ENCODE results near the gene SYDE1. TPM values are rescaled to one million over a fixed set of nuclear protein-coding genes. Genes with fewer than 3 reads are reported as not detected.
"Not testable (repeated sequence)": the region's sequence is repeated elsewhere in the genome, so short reads cannot be mapped to it uniquely, and the experiment has no call there.

SYDE1 gene
- total RNA-seq, 2 experiments from 2014 or later, result 0.22 TPM; not detected in 1

DNA sequence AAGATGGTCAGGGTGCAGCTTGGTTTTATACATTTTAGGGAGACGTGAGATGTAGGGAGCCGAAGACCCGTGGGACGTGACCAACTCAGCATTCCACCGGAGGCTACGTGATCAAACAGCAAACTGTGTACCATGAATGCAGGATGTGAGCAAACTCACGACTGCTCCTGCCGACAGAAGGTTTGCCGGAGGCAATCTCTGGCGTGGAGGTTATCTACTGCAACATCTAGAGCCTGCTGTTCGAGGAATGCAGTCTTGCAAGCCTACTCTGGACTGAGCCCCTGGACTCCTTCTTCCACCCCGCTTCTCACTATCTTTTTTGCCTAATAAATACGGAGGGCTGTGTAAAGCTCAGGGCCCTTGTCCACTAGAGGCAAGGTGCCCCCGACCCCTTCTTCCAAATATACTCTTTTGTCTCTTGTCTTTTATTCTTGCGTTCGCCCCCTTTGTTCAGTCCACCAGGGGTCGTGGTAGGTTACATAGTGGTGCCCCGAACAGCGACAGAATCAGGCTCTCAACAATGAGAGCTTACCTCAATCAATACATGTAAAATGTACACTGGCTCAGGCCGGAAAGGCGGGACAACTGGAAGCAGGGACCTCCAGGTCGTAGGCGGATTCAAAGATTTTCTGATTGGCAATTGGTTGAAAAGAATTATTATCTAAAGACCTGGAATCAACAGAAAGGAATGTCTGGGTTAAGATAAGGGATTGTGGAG lies 34.1 kb upstream of the SYDE1 start:
- CTCF ChIA-PET, result no interaction called here
- H3K4me1 Mint-ChIP-seq (ENCODE audit: low read depth), result no peaks in the 10 kb centered on the region
- no peaks in the 10 kb centered on the region for H3K9me3 ChIP-seq (ENCODE audit: control insufficient read depth in 1 of 2, insufficient read depth in 1 of 2, low read length in 2 of 2)
- H3K4me3 Mint-ChIP-seq, result no peak overlapping the region
- ATAC-seq (ENCODE audit: poor library complexity) (no peak), DNase-seq (no peak)
- POLR2A ChIA-PET, result no interaction called here
- no peaks in the 10 kb centered on the region for H3K4me1 ChIP-seq (ENCODE audit: insufficient read depth, low read length)
- H3K27me3 Mint-ChIP-seq, result peaks cover 6% of the 10 kb centered on the region
- H3K36me3 Mint-ChIP-seq (ENCODE audit: low read depth), result no peaks in the 10 kb centered on the region
- no peak overlapping the region for H3K27ac Mint-ChIP-seq
- TF ChIP-seq, protein P1, sequence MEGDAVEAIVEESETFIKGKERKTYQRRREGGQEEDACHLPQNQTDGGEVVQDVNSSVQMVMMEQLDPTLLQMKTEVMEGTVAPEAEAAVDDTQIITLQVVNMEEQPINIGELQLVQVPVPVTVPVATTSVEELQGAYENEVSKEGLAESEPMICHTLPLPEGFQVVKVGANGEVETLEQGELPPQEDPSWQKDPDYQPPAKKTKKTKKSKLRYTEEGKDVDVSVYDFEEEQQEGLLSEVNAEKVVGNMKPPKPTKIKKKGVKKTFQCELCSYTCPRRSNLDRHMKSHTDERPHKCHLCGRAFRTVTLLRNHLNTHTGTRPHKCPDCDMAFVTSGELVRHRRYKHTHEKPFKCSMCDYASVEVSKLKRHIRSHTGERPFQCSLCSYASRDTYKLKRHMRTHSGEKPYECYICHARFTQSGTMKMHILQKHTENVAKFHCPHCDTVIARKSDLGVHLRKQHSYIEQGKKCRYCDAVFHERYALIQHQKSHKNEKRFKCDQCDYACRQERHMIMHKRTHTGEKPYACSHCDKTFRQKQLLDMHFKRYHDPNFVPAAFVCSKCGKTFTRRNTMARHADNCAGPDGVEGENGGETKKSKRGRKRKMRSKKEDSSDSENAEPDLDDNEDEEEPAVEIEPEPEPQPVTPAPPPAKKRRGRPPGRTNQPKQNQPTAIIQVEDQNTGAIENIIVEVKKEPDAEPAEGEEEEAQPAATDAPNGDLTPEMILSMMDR (IDR thresholded peaks at IDR 0.05), result no peak
- intact Hi-C loops (cut with DNase I, micrococcal nuclease), result no loop called here
- H3K27me3 ChIP-seq (ENCODE audit: control insufficient read depth in 1 of 2, insufficient read depth in 2 of 2, low read length in 2 of 2), result no peaks in the 10 kb centered on the region
- H3K9me3 Mint-ChIP-seq, result no peaks in the 10 kb centered on the region
- H3K27ac ChIP-seq (ENCODE audit: low read depth in 1 of 2, low read length in 2 of 2), result no peak overlapping the region
- no peak overlapping the region for H3K4me3 ChIP-seq (ENCODE audit: low read length)
- no peaks in the 10 kb centered on the region for H3K36me3 ChIP-seq (ENCODE audit: insufficient read depth, low read length)

DNA sequence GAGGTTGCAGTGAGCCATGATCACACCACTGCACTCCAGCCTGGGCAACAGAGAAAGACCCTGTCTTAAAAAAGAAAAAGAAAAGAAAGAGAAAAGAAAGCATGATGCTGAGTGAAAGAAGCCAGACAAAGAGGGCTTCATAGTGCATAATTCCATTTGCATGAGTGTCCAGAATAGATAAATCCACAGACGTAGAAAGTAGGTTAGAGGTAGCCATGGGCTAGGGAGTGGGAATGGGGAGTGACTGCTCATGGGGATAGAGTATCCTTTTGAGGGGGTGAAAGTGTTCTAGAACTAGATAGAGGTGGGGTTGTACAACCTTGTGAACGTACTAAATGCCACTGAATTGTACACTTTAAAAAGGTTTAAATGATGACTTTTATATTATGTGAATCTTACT lies 32.8 kb upstream of the SYDE1 start:
- H3K27me3 Mint-ChIP-seq, result peaks cover 11% of the 10 kb centered on the region
- H3K4me3 ChIP-seq (ENCODE audit: low read length), result no peak overlapping the region
- H3K27ac Mint-ChIP-seq, result no peak overlapping the region
- DNase-seq (no peak), ATAC-seq (ENCODE audit: poor library complexity) (no peak)
- no peaks in the 10 kb centered on the region for H3K4me1 Mint-ChIP-seq (ENCODE audit: low read depth)
- H3K4me1 ChIP-seq (ENCODE audit: insufficient read depth, low read length), result no peaks in the 10 kb centered on the region
- H3K4me3 Mint-ChIP-seq, result no peak overlapping the region
- no peaks in the 10 kb centered on the region for H3K27me3 ChIP-seq (ENCODE audit: control insufficient read depth in 1 of 2, insufficient read depth in 2 of 2, low read length in 2 of 2)
- no peaks in the 10 kb centered on the region for H3K36me3 ChIP-seq (ENCODE audit: insufficient read depth, low read length)
- ChIA-PET CTCF (no interaction called here), POLR2A (no interaction called here)
- TF ChIP-seq, protein P1 (IDR thresholded peaks at IDR 0.05), result no peak
- intact Hi-C loops (cut with DNase I, micrococcal nuclease), result no loop called here
- no peaks in the 10 kb centered on the region for H3K36me3 Mint-ChIP-seq (ENCODE audit: low read depth)
- no peak overlapping the region for H3K27ac ChIP-seq (ENCODE audit: low read depth in 1 of 2, low read length in 2 of 2)
- no peaks in the 10 kb centered on the region for H3K9me3 Mint-ChIP-seq
- no peaks in the 10 kb centered on the region for H3K9me3 ChIP-seq (ENCODE audit: control insufficient read depth in 1 of 2, insufficient read depth in 1 of 2, low read length in 2 of 2)

DNA sequence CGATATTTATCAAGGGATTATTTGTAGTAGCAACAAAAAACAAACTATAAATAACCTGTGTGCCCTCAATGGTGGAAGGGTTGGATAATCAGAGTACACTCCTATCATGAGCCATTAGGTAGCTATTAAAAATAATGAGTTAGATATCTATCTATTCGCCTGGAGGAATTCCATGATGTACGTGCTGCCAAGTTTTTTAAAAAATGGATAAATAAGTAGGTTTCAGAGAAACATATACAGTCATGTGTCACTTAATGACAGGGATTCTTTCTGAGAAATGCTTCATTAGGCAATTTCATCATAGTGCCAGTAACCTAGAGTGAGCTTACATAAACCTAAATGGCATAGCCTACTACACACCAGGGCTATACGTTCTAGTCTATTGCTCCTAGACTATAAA lies 31.4 kb upstream of the SYDE1 start:
- H3K27me3 Mint-ChIP-seq, result peaks cover 12% of the 10 kb centered on the region
- ChIA-PET CTCF (interaction anchor here (0.8 kb wide), 1 partner anchor 9 kb away, joined by 3 read pairs; no protein-coding TSS in a partner anchor), POLR2A (no interaction called here)
- Histone ChIP-seq H3K27me3 (ENCODE audit: control insufficient read depth in 1 of 2, insufficient read depth in 2 of 2, low read length in 2 of 2) (no peaks in the 10 kb centered on the region), H3K4me3 (ENCODE audit: low read length) (no peak overlapping the region), H3K36me3 (ENCODE audit: insufficient read depth, low read length) (no peaks in the 10 kb centered on the region), H3K9me3 (ENCODE audit: control insufficient read depth in 1 of 2, insufficient read depth in 1 of 2, low read length in 2 of 2) (no peaks in the 10 kb centered on the region), H3K27ac (ENCODE audit: low read depth in 1 of 2, low read length in 2 of 2) (no peak overlapping the region), H3K4me1 (ENCODE audit: insufficient read depth, low read length) (no peaks in the 10 kb centered on the region)
- intact Hi-C loops (cut with DNase I, micrococcal nuclease), result no loop called here
- H3K4me3 Mint-ChIP-seq, result no peak overlapping the region
- no peak for DNase-seq
- H3K9me3 Mint-ChIP-seq, result no peaks in the 10 kb centered on the region
- TF ChIP-seq, protein P1 (IDR thresholded peaks at IDR 0.05), result no peak
- H3K36me3 Mint-ChIP-seq (ENCODE audit: low read depth), result no peaks in the 10 kb centered on the region
- H3K27ac Mint-ChIP-seq, result no peak overlapping the region
- no peak for ATAC-seq (ENCODE audit: poor library complexity)
- no peaks in the 10 kb centered on the region for H3K4me1 Mint-ChIP-seq (ENCODE audit: low read depth)

DNA sequence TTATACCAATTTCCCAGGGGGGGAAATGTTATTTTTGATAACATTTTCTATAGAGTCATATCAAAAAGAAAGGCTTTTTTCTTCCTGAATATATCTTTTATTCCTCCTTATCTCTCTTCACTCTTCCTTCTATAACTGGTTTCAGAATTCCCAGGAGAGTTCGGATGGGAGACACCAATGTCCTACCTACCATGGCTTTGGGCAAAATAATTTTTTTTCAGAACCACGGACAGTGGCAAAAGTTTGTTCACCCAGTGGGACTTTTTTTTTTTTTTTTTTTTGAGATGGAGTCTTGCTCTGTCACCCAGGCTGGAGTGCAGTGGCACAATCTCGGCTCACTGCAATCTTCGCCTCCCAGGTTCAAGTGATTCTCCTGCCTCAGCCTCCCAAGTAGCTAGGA lies 27.2 kb upstream of the SYDE1 start:
- H3K36me3 Mint-ChIP-seq (ENCODE audit: low read depth), result not testable (repeated sequence)

More for the DNA sequence above, 27.2 kb upstream of the SYDE1 start:
- H3K4me3 Mint-ChIP-seq; H3K4me1 ChIP-seq (ENCODE audit: insufficient read depth, low read length); H3K27ac Mint-ChIP-seq; H3K27ac ChIP-seq (ENCODE audit: low read depth in 1 of 2, low read length in 2 of 2); POLR2A ChIA-PET; CTCF ChIA-PET; ATAC-seq (ENCODE audit: poor library complexity); H3K4me3 ChIP-seq (ENCODE audit: low read length); H3K9me3 ChIP-seq (ENCODE audit: control insufficient read depth in 1 of 2, insufficient read depth in 1 of 2, low read length in 2 of 2); H3K36me3 ChIP-seq (ENCODE audit: insufficient read depth, low read length); DNase-seq; H3K27me3 ChIP-seq (ENCODE audit: control insufficient read depth in 1 of 2, insufficient read depth in 2 of 2, low read length in 2 of 2); H3K9me3 Mint-ChIP-seq; H3K4me1 Mint-ChIP-seq (ENCODE audit: low read depth); intact Hi-C loops (cut with DNase I, micrococcal nuclease): not testable (repeated sequence)
- peaks cover 31% of the 10 kb centered on the region for H3K27me3 Mint-ChIP-seq

Measured in CD4-positive, alpha-beta T cell (primary cell).